GM10266 (cell line): Measurements from ENCODE around the gene ATP9B.

ENCODE experiments used
- DNase-seq: peaks from one replicate; pipeline ENCODE4 v3.0.0; 2012; ENCODE audit errors: extremely low spot score
- TF ChIP-seq, protein P1 (sequence below): IDR thresholded peaks from 2 replicates; pipeline ENCODE4 v1.5.1; 2012; ENCODE audit warnings: mild to moderate bottlenecking, low read depth; ENCODE audit not compliant: control insufficient read depth, insufficient read depth; ENCODE audit errors: missing control alignments

Gene ATP9B

DNA sequence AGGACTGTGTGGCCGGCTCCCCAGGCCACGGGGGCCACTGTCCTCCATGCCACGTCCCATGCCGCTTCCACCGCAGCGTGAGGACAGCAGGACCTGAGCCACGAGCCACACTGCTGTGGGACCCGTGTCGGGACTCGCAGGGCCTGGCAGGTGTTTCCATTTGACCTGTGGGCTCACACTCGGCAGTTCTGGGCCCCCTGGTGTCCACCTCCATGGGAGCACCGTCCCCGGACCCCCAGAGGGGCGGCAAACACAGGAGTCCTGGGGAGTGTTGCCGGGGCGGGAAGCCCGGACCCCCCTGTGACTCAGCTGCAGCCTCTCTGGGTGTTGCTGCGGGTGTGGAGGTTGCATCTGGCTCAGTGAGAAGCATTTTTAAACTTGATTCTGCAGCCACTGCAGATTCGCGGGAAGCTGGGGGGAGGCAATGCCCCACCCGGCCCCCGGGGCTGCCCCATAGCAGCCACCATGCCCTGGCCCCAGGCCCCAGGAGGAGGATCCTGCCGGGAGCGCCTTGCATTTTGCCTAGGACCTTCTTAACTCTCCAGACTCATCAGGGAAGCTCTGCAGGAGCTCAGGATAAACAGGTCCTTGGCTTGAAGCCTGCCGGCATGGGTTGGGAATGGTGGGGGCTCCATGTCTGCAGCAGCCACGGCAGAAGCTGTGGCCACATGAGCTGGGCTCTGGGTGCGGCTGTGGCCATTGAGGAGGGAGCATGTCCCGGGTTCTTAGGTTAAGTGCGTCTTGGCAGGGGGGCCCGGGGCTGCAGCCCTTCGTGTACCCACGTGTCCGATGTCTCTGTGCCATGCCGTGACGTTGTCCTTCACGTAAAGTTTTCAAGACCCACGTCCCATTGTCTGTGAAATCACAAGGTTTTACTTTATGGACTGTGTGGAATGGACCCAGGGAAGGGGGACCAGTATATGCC is 357.4 kb downstream of the ATP9B start:
- DNase-seq, result no peak
- TF ChIP-seq, protein P1, sequence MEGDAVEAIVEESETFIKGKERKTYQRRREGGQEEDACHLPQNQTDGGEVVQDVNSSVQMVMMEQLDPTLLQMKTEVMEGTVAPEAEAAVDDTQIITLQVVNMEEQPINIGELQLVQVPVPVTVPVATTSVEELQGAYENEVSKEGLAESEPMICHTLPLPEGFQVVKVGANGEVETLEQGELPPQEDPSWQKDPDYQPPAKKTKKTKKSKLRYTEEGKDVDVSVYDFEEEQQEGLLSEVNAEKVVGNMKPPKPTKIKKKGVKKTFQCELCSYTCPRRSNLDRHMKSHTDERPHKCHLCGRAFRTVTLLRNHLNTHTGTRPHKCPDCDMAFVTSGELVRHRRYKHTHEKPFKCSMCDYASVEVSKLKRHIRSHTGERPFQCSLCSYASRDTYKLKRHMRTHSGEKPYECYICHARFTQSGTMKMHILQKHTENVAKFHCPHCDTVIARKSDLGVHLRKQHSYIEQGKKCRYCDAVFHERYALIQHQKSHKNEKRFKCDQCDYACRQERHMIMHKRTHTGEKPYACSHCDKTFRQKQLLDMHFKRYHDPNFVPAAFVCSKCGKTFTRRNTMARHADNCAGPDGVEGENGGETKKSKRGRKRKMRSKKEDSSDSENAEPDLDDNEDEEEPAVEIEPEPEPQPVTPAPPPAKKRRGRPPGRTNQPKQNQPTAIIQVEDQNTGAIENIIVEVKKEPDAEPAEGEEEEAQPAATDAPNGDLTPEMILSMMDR, result no peak

DNA sequence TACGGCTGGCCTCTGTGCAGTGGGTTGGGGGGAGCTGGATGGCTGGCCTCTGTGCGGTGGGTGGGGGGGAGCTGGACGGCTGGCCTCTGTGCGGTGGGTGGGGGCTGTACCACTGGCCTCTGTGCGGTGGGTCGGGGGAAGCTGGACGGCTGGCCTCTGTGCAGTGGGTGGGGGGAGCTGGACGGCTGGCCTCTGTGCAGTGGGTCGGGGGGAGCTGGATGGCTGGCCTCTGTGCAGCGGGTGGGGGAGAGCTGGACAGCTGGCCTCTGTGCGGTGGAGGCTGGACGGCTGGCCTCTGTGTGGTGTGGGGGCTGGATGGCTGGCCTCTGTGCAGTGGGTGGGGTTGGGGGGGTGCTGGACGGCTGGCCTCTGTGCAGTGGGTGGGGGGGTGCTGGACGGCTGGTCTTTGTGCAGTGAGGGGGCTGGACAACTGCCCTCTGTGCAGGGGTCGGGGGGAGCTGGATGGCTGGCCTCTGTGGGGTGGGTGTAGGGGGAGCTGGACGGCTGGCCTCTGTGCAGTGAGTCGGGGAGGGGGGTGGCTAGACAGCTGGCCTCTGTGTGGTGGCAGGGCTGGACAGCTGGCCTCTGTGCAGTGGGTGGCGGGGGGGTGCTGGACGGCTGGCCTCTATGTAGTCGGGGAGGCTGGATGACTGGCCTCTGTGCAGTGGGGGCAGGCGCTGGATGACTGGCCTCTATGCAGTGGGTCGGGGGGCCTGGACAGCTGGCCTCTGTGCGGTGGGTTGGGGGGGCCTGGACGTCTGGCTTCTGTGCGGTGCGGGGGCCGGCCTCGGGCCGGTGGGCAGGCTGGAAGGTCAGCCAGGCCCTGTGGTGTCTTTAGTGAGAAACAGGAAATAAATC is 358.4 kb downstream of the ATP9B start:
- DNase-seq, result no peak
- TF ChIP-seq, protein P1, result no peak
